ENCODE measurements around the gene RAB21. TPM values are rescaled to one million over a fixed set of nuclear protein-coding genes. Genes with fewer than 3 reads are reported as not detected.

The RAB21 gene
- 100 to 1,000 TPM in 1 of 2 donors, 10 to 100 TPM in 1; 60.1 to 104 TPM for total RNA-seq

- Mint-ChIP-seq H3K27me3 (peaks cover 3% of the 10 kb centered on the region), H3K27ac (peak within 1 kb of the TSS; percentile 96), H3K36me3 (ENCODE audit: low read depth) (peaks cover 51% of the 10 kb centered on the region), H3K4me3 (peak within 1 kb of the TSS; percentile 95), H3K4me1 (peaks cover 15% of the 10 kb centered on the region), H3K9me3 (peaks cover 4% of the 10 kb centered on the region)
- ATAC-seq (replicated peaks) = peak; percentile 88
Measured at GRCh38 chr12:71754461-71755145, at the start of gene RAB21. TSS of gene RAB21 (plus strand) at chr12:71754863. CDS start at chr12:71755130, 267 bp downstream.

GRCh38 chr12:71704920-71705319 is 49.7 kb upstream of the RAB21 start:
- no peak overlapping the region for H3K4me3 Mint-ChIP-seq
- H3K27me3 Mint-ChIP-seq = no peaks in the 10 kb centered on the region
- H3K9me3 Mint-ChIP-seq = no peaks in the 10 kb centered on the region
- peaks cover 5% of the 10 kb centered on the region for H3K4me1 Mint-ChIP-seq
- H3K27ac Mint-ChIP-seq = no peak overlapping the region
- H3K36me3 Mint-ChIP-seq (ENCODE audit: low read depth) = peaks cover 15% of the 10 kb centered on the region
- ATAC-seq (replicated peaks) = no peak

GRCh38 chr12:71708658-71709057 is 46.0 kb upstream of the RAB21 start:
- peaks cover 5% of the 10 kb centered on the region for H3K4me1 Mint-ChIP-seq
- no peak overlapping the region for H3K4me3 Mint-ChIP-seq
- H3K27me3 Mint-ChIP-seq = peaks cover 7% of the 10 kb centered on the region
- no peaks in the 10 kb centered on the region for H3K36me3 Mint-ChIP-seq (ENCODE audit: low read depth)
- ATAC-seq (replicated peaks) = no peak
- peaks cover 11% of the 10 kb centered on the region for H3K9me3 Mint-ChIP-seq
- H3K27ac Mint-ChIP-seq = no peak overlapping the region

GRCh38 chr12:71710276-71711125 is 44.2 kb upstream of the RAB21 start:
- Mint-ChIP-seq H3K4me3 (no peak overlapping the region), H3K9me3 (peaks cover 15% of the 10 kb centered on the region), H3K27me3 (peaks cover 7% of the 10 kb centered on the region), H3K27ac (no peak overlapping the region), H3K36me3 (ENCODE audit: low read depth) (no peaks in the 10 kb centered on the region), H3K4me1 (peaks cover 5% of the 10 kb centered on the region)
- ATAC-seq (replicated peaks) = peak; percentile 82

GRCh38 chr12:71718611-71719010 is 36.1 kb upstream of the RAB21 start:
- Mint-ChIP-seq H3K36me3 (ENCODE audit: low read depth) (no peaks in the 10 kb centered on the region), H3K4me3 (no peak overlapping the region), H3K27me3 (peaks cover 5% of the 10 kb centered on the region)

GRCh38 chr12:71719647-71720370 is 34.9 kb upstream of the RAB21 start:
- peaks cover 5% of the 10 kb centered on the region for H3K27me3 Mint-ChIP-seq
- no peak overlapping the region for H3K4me3 Mint-ChIP-seq
- H3K27ac Mint-ChIP-seq = no peak overlapping the region
- peaks cover 6% of the 10 kb centered on the region for H3K9me3 Mint-ChIP-seq
- H3K36me3 Mint-ChIP-seq (ENCODE audit: low read depth) = no peaks in the 10 kb centered on the region
- ATAC-seq (replicated peaks) = no peak
- no peaks in the 10 kb centered on the region for H3K4me1 Mint-ChIP-seq

More at GRCh38 chr12:71718611-71719010, 36.1 kb upstream of the RAB21 start:
- peaks cover 9% of the 10 kb centered on the region for H3K9me3 Mint-ChIP-seq
- H3K4me1 Mint-ChIP-seq = no peaks in the 10 kb centered on the region
- H3K27ac Mint-ChIP-seq = no peak overlapping the region
- ATAC-seq (replicated peaks) = no peak

- Mint-ChIP-seq H3K4me3 (no peak overlapping the region), H3K9me3 (peaks cover 4% of the 10 kb centered on the region), H3K27ac (no peak overlapping the region), H3K4me1 (no peaks in the 10 kb centered on the region), H3K36me3 (ENCODE audit: low read depth) (no peaks in the 10 kb centered on the region), H3K27me3 (peaks cover 10% of the 10 kb centered on the region)
- ATAC-seq (replicated peaks) = no peak
Measured at GRCh38 chr12:71721783-71722505, 32.7 kb upstream of the RAB21 start.

- ATAC-seq (replicated peaks) = no peak
- H3K27ac Mint-ChIP-seq = no peak overlapping the region
- no peaks in the 10 kb centered on the region for H3K36me3 Mint-ChIP-seq (ENCODE audit: low read depth)
- peaks cover 4% of the 10 kb centered on the region for H3K9me3 Mint-ChIP-seq
- H3K27me3 Mint-ChIP-seq = peaks cover 5% of the 10 kb centered on the region
- no peaks in the 10 kb centered on the region for H3K4me1 Mint-ChIP-seq
- H3K4me3 Mint-ChIP-seq = no peak overlapping the region
Measured at GRCh38 chr12:71725011-71725410, 29.7 kb upstream of the RAB21 start.

GRCh38 chr12:71726548-71726947 is 28.1 kb upstream of the RAB21 start:
- H3K4me3 Mint-ChIP-seq = no peak overlapping the region
- H3K4me1 Mint-ChIP-seq = peaks cover 7% of the 10 kb centered on the region
- no peaks in the 10 kb centered on the region for H3K36me3 Mint-ChIP-seq (ENCODE audit: low read depth)
- no peak for ATAC-seq (replicated peaks)
- peaks cover 4% of the 10 kb centered on the region for H3K9me3 Mint-ChIP-seq
- peaks cover 5% of the 10 kb centered on the region for H3K27me3 Mint-ChIP-seq
- no peak overlapping the region for H3K27ac Mint-ChIP-seq

- peaks cover 5% of the 10 kb centered on the region for H3K27me3 Mint-ChIP-seq
- no peaks in the 10 kb centered on the region for H3K36me3 Mint-ChIP-seq (ENCODE audit: low read depth)
- peaks cover 7% of the 10 kb centered on the region for H3K4me1 Mint-ChIP-seq
- peaks cover 4% of the 10 kb centered on the region for H3K9me3 Mint-ChIP-seq
- H3K4me3 Mint-ChIP-seq = no peak overlapping the region
- no peak overlapping the region for H3K27ac Mint-ChIP-seq
- ATAC-seq (replicated peaks) = peak; percentile 56
Measured at GRCh38 chr12:71727958-71728357, 26.7 kb upstream of the RAB21 start.

GRCh38 chr12:71730936-71731335 is 23.7 kb upstream of the RAB21 start:
- no peaks in the 10 kb centered on the region for H3K27me3 Mint-ChIP-seq
- H3K27ac Mint-ChIP-seq = no peak overlapping the region
- no peak for ATAC-seq (replicated peaks)
- H3K4me3 Mint-ChIP-seq = no peak overlapping the region
- H3K4me1 Mint-ChIP-seq = peaks cover 7% of the 10 kb centered on the region
- H3K36me3 Mint-ChIP-seq (ENCODE audit: low read depth) = no peaks in the 10 kb centered on the region
- no peaks in the 10 kb centered on the region for H3K9me3 Mint-ChIP-seq

GRCh38 chr12:71731439-71732356 is 23.0 kb upstream of the RAB21 start:
- H3K27ac Mint-ChIP-seq = no peak overlapping the region
- H3K9me3 Mint-ChIP-seq = no peaks in the 10 kb centered on the region
- no peaks in the 10 kb centered on the region for H3K27me3 Mint-ChIP-seq
- peaks cover 7% of the 10 kb centered on the region for H3K4me1 Mint-ChIP-seq
- no peak overlapping the region for H3K4me3 Mint-ChIP-seq
- no peaks in the 10 kb centered on the region for H3K36me3 Mint-ChIP-seq (ENCODE audit: low read depth)
- no peak for ATAC-seq (replicated peaks)

- no peak overlapping the region for H3K4me3 Mint-ChIP-seq
- H3K9me3 Mint-ChIP-seq = no peaks in the 10 kb centered on the region
- peaks cover 7% of the 10 kb centered on the region for H3K4me1 Mint-ChIP-seq
- no peaks in the 10 kb centered on the region for H3K27me3 Mint-ChIP-seq
- no peaks in the 10 kb centered on the region for H3K36me3 Mint-ChIP-seq (ENCODE audit: low read depth)
- H3K27ac Mint-ChIP-seq = no peak overlapping the region
- ATAC-seq (replicated peaks) = no peak
Measured at GRCh38 chr12:71732357-71732712, 22.3 kb upstream of the RAB21 start.
